ENCODE data around the gene CCDC17. TPM values are rescaled to one million over a fixed set of nuclear protein-coding genes. Genes with fewer than 3 reads are reported as not detected.

The CCDC17 gene
- total and polyA plus RNA-seq, 4 donors = 0.30 to 6.4 (median 0.73) TPM

DNA sequence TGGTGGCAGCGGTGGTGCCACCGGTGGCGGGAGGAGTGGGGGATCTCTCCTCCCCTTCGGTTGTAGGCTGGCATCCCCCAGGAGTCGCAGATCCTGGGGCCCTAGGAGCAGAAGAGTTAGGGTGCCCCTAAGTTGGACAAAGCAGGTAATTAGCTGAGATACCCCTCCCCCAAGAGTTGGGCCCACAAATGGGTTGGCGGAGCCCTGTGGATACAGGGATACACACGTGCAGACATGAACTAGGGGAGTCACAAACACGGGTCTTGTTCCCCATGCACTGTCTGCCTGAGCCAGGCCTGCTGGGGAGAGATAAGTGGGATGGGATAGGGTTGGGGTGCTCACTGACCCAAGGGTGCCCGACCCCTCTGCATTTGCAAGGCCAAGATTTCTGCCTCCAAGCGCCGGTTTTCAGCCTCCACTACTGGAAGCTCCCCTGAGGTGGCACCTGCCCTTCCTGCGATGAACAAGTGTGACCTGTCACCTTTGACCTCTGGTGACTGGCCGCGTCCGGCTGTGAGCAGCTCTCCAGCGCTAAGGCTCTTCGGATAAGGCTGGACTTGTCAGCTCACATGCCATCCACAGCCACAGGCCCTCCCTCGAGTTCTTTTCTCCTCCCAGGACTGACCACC lies 1.8 kb downstream of the CCDC17 start:
- Histone ChIP-seq H3K36me3 (ENCODE audit: control insufficient read depth in 4 of 4, insufficient read depth in 3 of 4, low read depth in 1 of 4, low read length in 3 of 4) (peaks cover 4 to 35% (median 24%) of the 10 kb centered on the region in 4 donors), H3K4me1 (ENCODE audit: control insufficient read depth in 4 of 4, insufficient read depth in 4 of 4, low read length in 3 of 4) (peaks cover 0 to 4% (median under 1%) of the 10 kb centered on the region in 4 donors), H3K9ac (ENCODE audit: low read depth in 1 of 2, low read length in 2 of 2) (no peak overlapping the region), H3K9me3 (ENCODE audit: control insufficient read depth in 4 of 4, low read length in 3 of 4) (no peaks in the 10 kb centered on the region), H3K27me3 (ENCODE audit: control insufficient read depth in 4 of 4, insufficient read depth in 4 of 4, low read length in 3 of 4) (no peaks in the 10 kb centered on the region), H3K4me3 (ENCODE audit: low read depth in 1 of 3, low read length in 3 of 3) (no peak overlapping the region), H3K27ac (ENCODE audit: low read depth in 1 of 2, low read length in 2 of 2) (no peak overlapping the region)
- DNase-seq (ENCODE audit: low spot score) = no peak
- 57% methylated on average over 18 of the region's 18 CpGs for WGBS
- TF ChIP-seq, protein P1, sequence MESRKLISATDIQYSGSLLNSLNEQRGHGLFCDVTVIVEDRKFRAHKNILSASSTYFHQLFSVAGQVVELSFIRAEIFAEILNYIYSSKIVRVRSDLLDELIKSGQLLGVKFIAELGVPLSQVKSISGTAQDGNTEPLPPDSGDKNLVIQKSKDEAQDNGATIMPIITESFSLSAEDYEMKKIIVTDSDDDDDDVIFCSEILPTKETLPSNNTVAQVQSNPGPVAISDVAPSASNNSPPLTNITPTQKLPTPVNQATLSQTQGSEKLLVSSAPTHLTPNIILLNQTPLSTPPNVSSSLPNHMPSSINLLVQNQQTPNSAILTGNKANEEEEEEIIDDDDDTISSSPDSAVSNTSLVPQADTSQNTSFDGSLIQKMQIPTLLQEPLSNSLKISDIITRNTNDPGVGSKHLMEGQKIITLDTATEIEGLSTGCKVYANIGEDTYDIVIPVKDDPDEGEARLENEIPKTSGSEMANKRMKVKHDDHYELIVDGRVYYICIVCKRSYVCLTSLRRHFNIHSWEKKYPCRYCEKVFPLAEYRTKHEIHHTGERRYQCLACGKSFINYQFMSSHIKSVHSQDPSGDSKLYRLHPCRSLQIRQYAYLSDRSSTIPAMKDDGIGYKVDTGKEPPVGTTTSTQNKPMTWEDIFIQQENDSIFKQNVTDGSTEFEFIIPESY (IDR thresholded peaks at IDR 0.05) = no peak
- TF ChIP-seq JUND (IDR thresholded peaks at IDR 0.05) (no peak), NR2F2 (IDR thresholded peaks at IDR 0.05) (peak; percentile 90), HNF4G (IDR thresholded peaks at IDR 0.05) (no peak), RXRA (IDR thresholded peaks at IDR 0.05) (peak; percentile 49 to 51)

DNA sequence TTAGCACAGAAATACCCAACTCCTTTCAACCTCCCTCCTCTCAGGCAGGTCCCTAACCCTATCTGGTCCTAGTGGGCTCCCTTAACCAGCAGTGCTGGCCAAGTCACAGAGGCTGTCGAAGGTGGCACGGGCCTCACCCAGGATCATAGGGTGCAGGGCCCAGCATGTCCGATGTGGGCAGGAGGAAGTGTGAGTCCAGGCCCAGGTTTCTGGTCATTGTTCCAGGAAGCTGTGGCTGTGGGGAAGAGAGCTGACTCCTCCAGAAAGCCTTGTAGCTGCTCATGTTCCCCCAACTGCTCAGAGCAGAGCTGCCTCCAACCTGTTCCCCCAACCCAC lies 2.4 kb downstream of the CCDC17 start:
- Histone ChIP-seq H3K4me3 (ENCODE audit: low read depth in 1 of 3, low read length in 3 of 3) (no peak overlapping the region), H3K27me3 (ENCODE audit: control insufficient read depth in 4 of 4, insufficient read depth in 4 of 4, low read length in 3 of 4) (no peaks in the 10 kb centered on the region), H3K9ac (ENCODE audit: low read depth in 1 of 2, low read length in 2 of 2) (no peak overlapping the region), H3K4me1 (ENCODE audit: control insufficient read depth in 4 of 4, insufficient read depth in 4 of 4, low read length in 3 of 4) (peaks cover 0 to 4% (median under 1%) of the 10 kb centered on the region in 4 donors), H3K27ac (ENCODE audit: low read depth in 1 of 2, low read length in 2 of 2) (no peak overlapping the region), H3K9me3 (ENCODE audit: control insufficient read depth in 4 of 4, low read length in 3 of 4) (no peaks in the 10 kb centered on the region), H3K36me3 (ENCODE audit: control insufficient read depth in 4 of 4, insufficient read depth in 3 of 4, low read depth in 1 of 4, low read length in 3 of 4) (peaks cover 4 to 38% (median 27%) of the 10 kb centered on the region in 4 donors)
- no peak for DNase-seq (ENCODE audit: low spot score)
- 62% methylated on average over 3 of the region's 3 CpGs for WGBS
- TF ChIP-seq NR2F2 (IDR thresholded peaks at IDR 0.05) (no peak), JUND (IDR thresholded peaks at IDR 0.05) (no peak), FOXA2 (IDR thresholded peaks at IDR 0.05) (no peak), YY1 (IDR thresholded peaks at IDR 0.05) (no peak), HNF4A (conservative IDR thresholded peaks at IDR 0.05) (no peak)

DNA sequence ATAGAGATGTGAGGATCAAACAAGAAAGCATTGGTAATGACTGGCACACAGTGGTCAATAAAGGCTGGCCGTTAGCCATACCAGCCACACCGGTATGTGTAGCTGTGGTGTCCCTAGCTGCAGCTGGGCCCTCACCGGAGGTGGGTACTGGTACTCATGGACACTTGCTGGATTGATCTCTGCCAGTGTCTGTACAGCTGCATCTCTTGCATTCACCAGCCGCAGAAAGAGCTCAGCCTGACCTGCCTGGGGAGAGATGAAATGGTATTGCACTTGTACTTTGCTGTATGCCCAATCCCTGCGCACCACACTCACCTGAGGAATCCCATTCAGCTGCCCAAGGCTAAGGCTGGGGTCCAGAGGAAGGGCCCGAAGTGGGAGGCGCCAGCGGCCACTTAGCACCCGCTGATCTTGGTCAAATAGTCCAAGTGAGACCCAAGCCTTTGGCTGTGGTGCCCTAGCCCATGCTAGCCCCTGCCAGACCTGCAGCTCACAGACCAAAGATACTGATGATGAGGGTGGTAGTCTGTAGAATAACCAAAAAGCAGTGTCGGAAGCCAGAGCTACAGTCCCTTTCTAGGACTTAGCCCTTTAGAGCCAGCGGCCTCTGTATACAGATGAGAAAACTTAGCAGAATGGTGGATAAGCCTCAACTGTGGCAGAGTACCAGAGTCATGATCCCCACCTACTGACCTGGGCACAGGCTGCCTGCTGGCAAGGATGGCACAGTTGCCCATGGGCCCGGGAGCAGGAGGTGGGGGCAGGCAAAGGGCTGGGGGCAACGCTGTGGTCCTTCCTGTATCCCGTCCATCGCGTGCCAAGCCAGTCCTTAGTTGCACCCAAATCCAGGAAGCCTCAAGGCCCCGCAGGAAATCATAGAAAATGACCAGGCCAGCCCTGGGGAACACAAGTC lies 3.0 kb downstream of the CCDC17 start:
- Histone ChIP-seq H3K9me3 (ENCODE audit: control insufficient read depth in 4 of 4, low read length in 3 of 4) (no peaks in the 10 kb centered on the region), H3K4me1 (ENCODE audit: control insufficient read depth in 4 of 4, insufficient read depth in 4 of 4, low read length in 3 of 4) (peaks cover 0 to 4% (median under 1%) of the 10 kb centered on the region in 4 donors), H3K36me3 (ENCODE audit: control insufficient read depth in 4 of 4, insufficient read depth in 3 of 4, low read depth in 1 of 4, low read length in 3 of 4) (peaks cover 5 to 42% (median 31%) of the 10 kb centered on the region in 4 donors), H3K9ac (ENCODE audit: low read depth in 1 of 2, low read length in 2 of 2) (no peak overlapping the region), H3K27me3 (ENCODE audit: control insufficient read depth in 4 of 4, insufficient read depth in 4 of 4, low read length in 3 of 4) (no peaks in the 10 kb centered on the region), H3K4me3 (ENCODE audit: low read depth in 1 of 3, low read length in 3 of 3) (no peak overlapping the region), H3K27ac (ENCODE audit: low read depth in 1 of 2, low read length in 2 of 2) (no peak overlapping the region)
- 89% methylated on average over 17 of the region's 17 CpGs for WGBS
- DNase-seq (ENCODE audit: low spot score) = no peak
- TF ChIP-seq EGR1 (IDR thresholded peaks at IDR 0.05; ENCODE audit: low read depth in 2 of 2) (no peak), RXRA (IDR thresholded peaks at IDR 0.05) (no peak), NR2F2 (IDR thresholded peaks at IDR 0.05) (peak; percentile 35)
- TF ChIP-seq, protein P1 (IDR thresholded peaks at IDR 0.05) = no peak
- TF ChIP-seq, protein P2, sequence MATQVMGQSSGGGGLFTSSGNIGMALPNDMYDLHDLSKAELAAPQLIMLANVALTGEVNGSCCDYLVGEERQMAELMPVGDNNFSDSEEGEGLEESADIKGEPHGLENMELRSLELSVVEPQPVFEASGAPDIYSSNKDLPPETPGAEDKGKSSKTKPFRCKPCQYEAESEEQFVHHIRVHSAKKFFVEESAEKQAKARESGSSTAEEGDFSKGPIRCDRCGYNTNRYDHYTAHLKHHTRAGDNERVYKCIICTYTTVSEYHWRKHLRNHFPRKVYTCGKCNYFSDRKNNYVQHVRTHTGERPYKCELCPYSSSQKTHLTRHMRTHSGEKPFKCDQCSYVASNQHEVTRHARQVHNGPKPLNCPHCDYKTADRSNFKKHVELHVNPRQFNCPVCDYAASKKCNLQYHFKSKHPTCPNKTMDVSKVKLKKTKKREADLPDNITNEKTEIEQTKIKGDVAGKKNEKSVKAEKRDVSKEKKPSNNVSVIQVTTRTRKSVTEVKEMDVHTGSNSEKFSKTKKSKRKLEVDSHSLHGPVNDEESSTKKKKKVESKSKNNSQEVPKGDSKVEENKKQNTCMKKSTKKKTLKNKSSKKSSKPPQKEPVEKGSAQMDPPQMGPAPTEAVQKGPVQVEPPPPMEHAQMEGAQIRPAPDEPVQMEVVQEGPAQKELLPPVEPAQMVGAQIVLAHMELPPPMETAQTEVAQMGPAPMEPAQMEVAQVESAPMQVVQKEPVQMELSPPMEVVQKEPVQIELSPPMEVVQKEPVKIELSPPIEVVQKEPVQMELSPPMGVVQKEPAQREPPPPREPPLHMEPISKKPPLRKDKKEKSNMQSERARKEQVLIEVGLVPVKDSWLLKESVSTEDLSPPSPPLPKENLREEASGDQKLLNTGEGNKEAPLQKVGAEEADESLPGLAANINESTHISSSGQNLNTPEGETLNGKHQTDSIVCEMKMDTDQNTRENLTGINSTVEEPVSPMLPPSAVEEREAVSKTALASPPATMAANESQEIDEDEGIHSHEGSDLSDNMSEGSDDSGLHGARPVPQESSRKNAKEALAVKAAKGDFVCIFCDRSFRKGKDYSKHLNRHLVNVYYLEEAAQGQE (IDR thresholded peaks at IDR 0.05) = no peak

Data from liver (tissue), 9 donors.